K562 (cell line): ENCODE measurements around the gene GNPAT. TPM values are rescaled to one million over a fixed set of nuclear protein-coding genes. Genes with fewer than 3 reads are reported as not detected.

ENCODE experiments used
- ATAC-seq: fragments of 200-7000 bp; cut with Tn5 transposase; 3 replicates; pipeline ENCODE4 v1.9.1; 2020; ENCODE audit warnings: moderate library complexity
- BruUV-seq: library from RNA; stranded (reverse); fragments of 400-500 nt; replicated peaks from 2 replicates; lab custom pipeline; 2021; lab: Mats Ljungman, UMichigan
- CTCF ChIA-PET: fragments of 300-600 bp; formaldehyde crosslinking; extraction: SDS; loops from one replicate; lab custom pipeline; 2021; ENCODE audit warnings: low intra/inter-chr PET ratio; lab: Yijun Ruan, JAX
- POLR2A ChIA-PET: fragments of 300-600, 350-650 bp; sonication (Branson Sonifier 250); formaldehyde crosslinking; extraction: SDS; loops from one replicate; lab custom pipeline; 2021; ENCODE audit warnings: antibody characterized with exemption, inconsistent platforms; lab: Yijun Ruan, JAX
- DNase-seq, 4 experiments: peaks; one replicate each; pipeline versions ENCODE4 v3.0.0 to v3.0.0-alpha.2; 2011 to 2018; ENCODE audit warnings: low spot score in 3 of 4, mixed read lengths in 3 of 4; ENCODE audit errors: extremely low read depth in 1 of 4
- FAIRE-seq: peaks from 2 replicates; lab custom pipeline; 2011; peaks lifted over from hg19 to GRCh38; lab: Jason Lieb, UNC
- H2AFZ ChIP-seq: 2 replicates; pipeline ENCODE4 v1.6.0; 2011; ENCODE audit warnings: low read depth, low read length, control low read depth, inconsistent platforms
- H3K27ac ChIP-seq: fragments of 200-600 bp; 3 replicates; pipeline ENCODE4 v1.8.0; 2011; ENCODE audit warnings: low read depth, mild to moderate bottlenecking, control low read depth, inconsistent platforms, low read length, moderate library complexity, mixed read lengths; ENCODE audit errors: extremely low read depth
- H3K27me3 ChIP-seq, 2 experiments: fragments of 300-600 bp in 1 of 2; 2 replicates in 1 of 2; 3 replicates in 1 of 2; pipeline versions ENCODE4 v1.6.0 to v1.8.0; 2011; ENCODE audit warnings: inconsistent platforms in 2 of 2, low read length in 2 of 2, mild to moderate bottlenecking in 1 of 2, mixed read lengths in 1 of 2, moderate library complexity in 1 of 2; ENCODE audit not compliant: control insufficient read depth in 2 of 2, insufficient read depth in 2 of 2
- H3K36me3 ChIP-seq: fragments of 300-600 bp; 3 replicates; pipeline ENCODE4 v1.8.0; 2011; ENCODE audit warnings: mild to moderate bottlenecking, low read length, inconsistent platforms; ENCODE audit not compliant: control insufficient read depth, insufficient read depth
- H3K4me1 ChIP-seq, 2 experiments: fragments of 200-600 bp in 1 of 2; replicated peaks in 1 of 2; 2 replicates in 1 of 2; 3 replicates in 1 of 2; pipeline versions ENCODE4 v1.5.1 to v1.8.0; 2011; ENCODE audit warnings: inconsistent platforms in 2 of 2, low read length in 2 of 2, mild to moderate bottlenecking in 1 of 2, mixed read lengths in 1 of 2, moderate library complexity in 1 of 2; ENCODE audit not compliant: control insufficient read depth in 2 of 2, insufficient read depth in 2 of 2
- H3K4me2 ChIP-seq: 2 replicates; pipeline ENCODE4 v1.6.1; 2011; ENCODE audit warnings: low read length, control low read depth, inconsistent platforms, mixed read lengths; ENCODE audit not compliant: insufficient read depth
- H3K4me3 ChIP-seq: fragments of 200-600 bp; sonication (generic), shearing (Covaris generic); 2 replicates; pipeline ENCODE4 v1.5.1; 2016; ENCODE audit warnings: control low read depth, inconsistent platforms
- H3K79me2 ChIP-seq: fragments of 200-600 bp; 3 replicates; pipeline ENCODE4 v1.8.0; 2011; ENCODE audit warnings: low read length, inconsistent platforms; ENCODE audit not compliant: control insufficient read depth, insufficient read depth
- H3K9ac ChIP-seq, 2 experiments: 2 replicates each; pipeline versions ENCODE4 v1.6.0 to v1.6.1; 2011; ENCODE audit warnings: low read depth in 2 of 2, low read length in 2 of 2, control low read depth in 1 of 2, inconsistent platforms in 1 of 2, mild to moderate bottlenecking in 1 of 2, mixed read lengths in 1 of 2; ENCODE audit not compliant: insufficient read depth in 1 of 2
- H3K9me1 ChIP-seq: one replicate; pipeline ENCODE4 v1.6.0; 2011; ENCODE audit warnings: inconsistent platforms, mild to moderate bottlenecking, low read length, moderate library complexity; ENCODE audit not compliant: control insufficient read depth, insufficient read depth
- H3K9me3 ChIP-seq: replicated peaks from 2 replicates; pipeline ENCODE4 v1.5.1; 2011; ENCODE audit warnings: low read depth, low read length, inconsistent platforms; ENCODE audit not compliant: control insufficient read depth, insufficient read depth
- H4K20me1 ChIP-seq: replicated peaks from 2 replicates; pipeline ENCODE4 v1.6.1; 2011; ENCODE audit warnings: low read length, inconsistent platforms, mixed read lengths; ENCODE audit not compliant: control insufficient read depth, insufficient read depth
- CREB1 ChIP-seq, 2 experiments: sonication (generic) in 1 of 2; formaldehyde crosslinking in 1 of 2; IDR thresholded peaks; 2 replicates each; pipeline versions ENCODE4 v1.6.1 to v1.8.0; 2012 to 2022; ENCODE audit warnings: inconsistent platforms in 1 of 2, mild to moderate bottlenecking in 1 of 2, missing genetic modification reagents in 1 of 2, moderate library complexity in 1 of 2
- JUND ChIP-seq, 2 experiments: IDR thresholded peaks; 2 replicates in 1 of 2; 3 replicates in 1 of 2; pipeline ENCODE4 v1.6.1; 2011; ENCODE audit warnings: borderline replicate concordance in 2 of 2, low read depth in 2 of 2, low read length in 2 of 2, improper control_type of control experiment in 1 of 2, missing biosample characterization in 1 of 2, missing genetic modification characterization in 1 of 2, missing genetic modification reagents in 1 of 2
- KLF13 ChIP-seq: fragments of 450-650 bp; IDR thresholded peaks from 2 replicates; pipeline ENCODE4 v1.6.1; 2016; ENCODE audit warnings: missing genetic modification characterization, low read depth, mild to moderate bottlenecking, missing compliant biosample characterization, moderate library complexity, borderline replicate concordance
- MBD1 ChIP-seq: fragments of 250-450 bp; sonication (Bioruptor Pico); IDR thresholded peaks from 2 replicates; pipeline ENCODE4 v1.8.0; 2022; ENCODE audit warnings: inconsistent platforms
- NCOA4 ChIP-seq: fragments of 450-650 bp; IDR thresholded peaks from 2 replicates; pipeline ENCODE4 v1.6.1; 2018; ENCODE audit warnings: mild to moderate bottlenecking; ENCODE audit not compliant: partially characterized antibody
- NFIX ChIP-seq: fragments of 250-450 bp; sonication (Bioruptor Pico); IDR thresholded peaks from 2 replicates; pipeline ENCODE4 v1.4.0; 2020; ENCODE audit warnings: low read depth, mild to moderate bottlenecking, moderate library complexity
- NONO ChIP-seq, 2 experiments: fragments of 200-400 bp in 1 of 2; fragments of 450-650 bp in 1 of 2; formaldehyde crosslinking in 1 of 2; IDR thresholded peaks; 2 replicates each; pipeline ENCODE4 v1.6.1; 2017; ENCODE audit warnings: low read depth in 2 of 2, mild to moderate bottlenecking in 2 of 2, moderate library complexity in 2 of 2, low read length in 1 of 2
- NRF1 ChIP-seq, 2 experiments: fragments of 450-650 bp; IDR thresholded peaks in 1 of 2; conservative IDR thresholded peaks in 1 of 2; 2 replicates each; pipeline ENCODE4 v1.6.1; 2014; ENCODE audit warnings: mild to moderate bottlenecking in 2 of 2
- PCBP2 ChIP-seq: fragments of 200-400 bp; formaldehyde crosslinking; IDR thresholded peaks from 2 replicates; pipeline ENCODE4 v1.6.1; 2018; ENCODE audit warnings: low read length, low read depth, mild to moderate bottlenecking, moderate library complexity; ENCODE audit not compliant: poor library complexity, severe bottlenecking
- PHTF2 ChIP-seq: fragments of 250-450 bp; sonication (Bioruptor Pico); IDR thresholded peaks from 2 replicates; pipeline ENCODE4 v1.5.0; 2021; ENCODE audit warnings: mild to moderate bottlenecking
- PURB ChIP-seq: sonication (generic); formaldehyde crosslinking; IDR thresholded peaks from 2 replicates; pipeline ENCODE4 v1.9.0; 2021; ENCODE audit warnings: low read depth, mild to moderate bottlenecking, missing genetic modification reagents
- RBM15 ChIP-seq: fragments of 200-400 bp; formaldehyde crosslinking; IDR thresholded peaks from 2 replicates; pipeline ENCODE4 v1.6.1; 2018; ENCODE audit warnings: mild to moderate bottlenecking, low read length, moderate library complexity; ENCODE audit not compliant: insufficient read depth
- STAT5B ChIP-seq: fragments of 250-450 bp; sonication (Bioruptor Pico); IDR thresholded peaks from 2 replicates; pipeline ENCODE4 v1.8.0; 2021; ENCODE audit warnings: mild to moderate bottlenecking, inconsistent platforms
- TARDBP ChIP-seq: fragments of 450-650 bp; IDR thresholded peaks from 2 replicates; pipeline ENCODE4 v1.6.1; 2016
- ZNF133 ChIP-seq: fragments of 250-450 bp; sonication (Bioruptor Pico); IDR thresholded peaks from 2 replicates; pipeline ENCODE4 v1.4.0; 2020; ENCODE audit warnings: mild to moderate bottlenecking
- ZNF316 ChIP-seq: fragments of 450-650 bp; IDR thresholded peaks from 2 replicates; pipeline ENCODE4 v1.6.1; 2016
- ZNF639 ChIP-seq, 2 experiments: fragments of 200-800 bp in 1 of 2; sonication (Bioruptor generic) in 1 of 2; sonication (generic) in 1 of 2; formaldehyde crosslinking in 1 of 2; IDR thresholded peaks in 1 of 2; conservative IDR thresholded peaks in 1 of 2; 2 replicates each; pipeline versions ENCODE4 v1.5.0 to v1.6.1; 2016 to 2020; ENCODE audit warnings: missing compliant biosample characterization in 1 of 2, missing genetic modification characterization in 1 of 2, missing genetic modification reagents in 1 of 2
- ZNF696 ChIP-seq: fragments of 250-450 bp; sonication (Bioruptor Pico); conservative IDR thresholded peaks from 2 replicates; pipeline ENCODE4 v1.4.0; 2020; ENCODE audit warnings: mild to moderate bottlenecking, moderate library complexity
- WGBS: fragments of 100-300 bp; shearing (Covaris generic); methylation state at CpG from one replicate; pipeline ENCODE4 v1.1.6; 2016; ENCODE audit warnings: low coverage, mixed read lengths; ENCODE audit not compliant: insufficient coverage; ENCODE audit errors: missing lambda C conversion rate; 5-methylcytosine and 5-hydroxymethylcytosine counted together
- in situ Hi-C: fragments of 300-500 bp; cut with MboI; formaldehyde crosslinking; loops from 4 replicates; pipeline ENCODE4 v1.15.0; 2018; ENCODE audit warnings: inconsistent platforms, mixed read lengths
- intact Hi-C: fragments of 100-400 bp; cut with micrococcal nuclease; formaldehyde crosslinking; loops from 2 replicates; pipeline ENCODE4 v1.14.2; 2022
- polyA plus RNA-seq, 8 experiments: library from polyadenylated mRNA; depleted of rRNA in 4 of 8; stranded (reverse) in 5 of 8; unstranded in 3 of 8; fragments of >200 nt; fragmentation: Nextera tagmentation in 2 of 8; fragmentation: Illumina TruSeq in 1 of 8; extraction: Ambion mirVana in 2 of 8; extraction: Trizol in 1 of 8; gene quantifications; 2 replicates each; pipeline versions ENCODE4 v1.2.1 to v1.2.3, GENCODE V29; 2011 to 2014; ENCODE audit warnings: inconsistent platforms in 1 of 8, missing spikeins in 1 of 8
- total RNA-seq, 7 experiments: library from RNA; depleted of rRNA in 6 of 7; stranded (reverse); fragments of >200 nt in 6 of 7; fragmentation: Illumina TruSeq in 2 of 7; extraction: Trizol in 2 of 7; gene quantifications; 2 replicates each; pipeline versions ENCODE4 v1.2.1 to v1.2.3, GENCODE V29; 2011 to 2021; ENCODE audit warnings: low replicate concordance in 1 of 7
- TF ChIP-seq, protein P1 (sequence below), 2 experiments: fragments of 250-450 bp in 1 of 2; fragments of 450-650 bp in 1 of 2; sonication (Bioruptor Pico) in 1 of 2; IDR thresholded peaks; 2 replicates each; pipeline versions ENCODE4 v1.6.1 to v1.8.0; 2016 to 2021; ENCODE audit warnings: mild to moderate bottlenecking in 2 of 2, moderate library complexity in 2 of 2, missing compliant biosample characterization in 1 of 2, missing genetic modification characterization in 1 of 2

Gene GNPAT
- total and polyA plus RNA-seq, 9 of the 15 experiments (the other 6 are each of a cell fraction or from before 2014, with no cell fraction given): 32.1 to 68.8 (median 50.7) TPM

GRCh38 chr1:231265379-231265778 is 24.4 kb downstream of the GNPAT start:
- BruUV-seq: no TSS peak
- FAIRE-seq (no peak), ATAC-seq (no peak), DNase-seq (no peak)
- Histone ChIP-seq H3K9me3 (no peaks in the 10 kb centered on the region), H3K4me2 (no peak overlapping the region), H3K9me1 (no peaks in the 10 kb centered on the region), H4K20me1 (no peaks in the 10 kb centered on the region), H2AFZ (no peak overlapping the region), H3K79me2 (no peaks in the 10 kb centered on the region), H3K36me3 (peaks cover 82% of the 10 kb centered on the region), H3K9ac (no peak overlapping the region), H3K4me3 (no peak overlapping the region), H3K27ac (no peak overlapping the region), H3K4me1 (no peaks in the 10 kb centered on the region), H3K27me3 (no peaks in the 10 kb centered on the region)
- WGBS: 93% methylated on average over 3 of the region's 3 CpGs
- intact Hi-C loops (no loop called here), in situ Hi-C loops (no loop called here)
- POLR2A ChIA-PET: interaction anchor here (0.9 kb wide), 1 partner anchor 10 kb away, joined by 3 read pairs; no protein-coding TSS in a partner anchor
- no peak for TF ChIP-seq KLF13 (tag)
- no peak for TF ChIP-seq ZNF696 (CRISPR knock-in tag)
- no peak for TF ChIP-seq TARDBP
- no peak for TF ChIP-seq PCBP2
- TF ChIP-seq JUND (IDR thresholded peaks at IDR 0.05; ENCODE audit: borderline replicate concordance, low read depth, low read length): no peak
- no peak for TF ChIP-seq JUND (tag; IDR thresholded peaks at IDR 0.05; ENCODE audit: borderline replicate concordance, low read depth, low read length)
- no peak for TF ChIP-seq MBD1 (CRISPR knock-in tag)
- TF ChIP-seq NONO (IDR thresholded peaks at IDR 0.05; ENCODE audit: low read depth in 2 of 2, low read length in 1 of 2): no peak
- no peak for TF ChIP-seq NCOA4
- TF ChIP-seq, protein P1, sequence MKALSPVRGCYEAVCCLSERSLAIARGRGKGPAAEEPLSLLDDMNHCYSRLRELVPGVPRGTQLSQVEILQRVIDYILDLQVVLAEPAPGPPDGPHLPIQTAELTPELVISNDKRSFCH (CRISPR knock-in tag; IDR thresholded peaks at IDR 0.05): no peak
- TF ChIP-seq, protein P1 (tag; IDR thresholded peaks at IDR 0.05): no peak
- no peak for TF ChIP-seq NRF1 (conservative IDR thresholded peaks at IDR 0.05 in 1 of 2, IDR thresholded peaks at IDR 0.05 in 1 of 2)
- no peak for TF ChIP-seq PHTF2 (CRISPR knock-in tag)
- no peak for TF ChIP-seq ZNF639 (CRISPR knock-in tag; conservative IDR thresholded peaks at IDR 0.05 in 1 of 2, IDR thresholded peaks at IDR 0.05 in 1 of 2)
- TF ChIP-seq PURB: no peak
- TF ChIP-seq ZNF316: no peak
- TF ChIP-seq STAT5B: no peak
- no peak for TF ChIP-seq CREB1 (IDR thresholded peaks at IDR 0.05)
- no peak for TF ChIP-seq CREB1 (CRISPR knock-in tag; IDR thresholded peaks at IDR 0.05)
- no peak for TF ChIP-seq ZNF133 (CRISPR knock-in tag)
- TF ChIP-seq RBM15: no peak
- no peak for TF ChIP-seq NFIX (CRISPR knock-in tag)
- CTCF ChIA-PET: no interaction called here
